ENCODE data around the gene TEX264.

TEX264 gene

DNA sequence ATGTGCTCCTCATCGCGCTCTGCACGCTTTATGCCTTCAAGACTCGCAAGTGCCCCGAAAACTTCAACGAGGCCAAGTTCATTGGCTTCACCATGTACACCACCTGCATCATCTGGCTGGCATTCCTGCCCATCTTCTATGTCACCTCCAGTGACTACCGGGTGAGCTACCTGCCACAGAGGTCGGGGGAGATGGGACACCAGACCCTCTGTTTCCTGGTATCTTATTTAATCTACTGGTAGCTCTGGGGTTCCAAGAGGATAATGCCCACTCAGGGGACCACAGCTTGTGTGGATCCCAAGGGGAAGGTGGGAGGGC, 44.9 kb downstream of the TEX264 start:
- ATAC-seq (ENCODE audit: insufficient read depth, low read depth) = no peak
- no peaks in the 10 kb centered on the region for H3K79me2 ChIP-seq (ENCODE audit: insufficient read depth, low read length)
- no peaks in the 10 kb centered on the region; the same call in 1 of the 2 replicates for H4K20me1 ChIP-seq (ENCODE audit: insufficient read depth, low read length)
- no peak for DNase-seq
- no peak overlapping the region for H3K4me3 ChIP-seq (ENCODE audit: low read depth in 1 of 2, low read length in 2 of 2)
- no peaks in the 10 kb centered on the region for H3K27me3 ChIP-seq (ENCODE audit: insufficient read depth, low read length, poor library complexity)
- H3K36me3 ChIP-seq (ENCODE audit: insufficient read depth, low read length) = no peaks in the 10 kb centered on the region
- no peak overlapping the region for H3K27ac ChIP-seq (ENCODE audit: low read length)
- no peak overlapping the region for H3K4me2 ChIP-seq (ENCODE audit: insufficient read depth, low read length)
- TF ChIP-seq, protein P1, sequence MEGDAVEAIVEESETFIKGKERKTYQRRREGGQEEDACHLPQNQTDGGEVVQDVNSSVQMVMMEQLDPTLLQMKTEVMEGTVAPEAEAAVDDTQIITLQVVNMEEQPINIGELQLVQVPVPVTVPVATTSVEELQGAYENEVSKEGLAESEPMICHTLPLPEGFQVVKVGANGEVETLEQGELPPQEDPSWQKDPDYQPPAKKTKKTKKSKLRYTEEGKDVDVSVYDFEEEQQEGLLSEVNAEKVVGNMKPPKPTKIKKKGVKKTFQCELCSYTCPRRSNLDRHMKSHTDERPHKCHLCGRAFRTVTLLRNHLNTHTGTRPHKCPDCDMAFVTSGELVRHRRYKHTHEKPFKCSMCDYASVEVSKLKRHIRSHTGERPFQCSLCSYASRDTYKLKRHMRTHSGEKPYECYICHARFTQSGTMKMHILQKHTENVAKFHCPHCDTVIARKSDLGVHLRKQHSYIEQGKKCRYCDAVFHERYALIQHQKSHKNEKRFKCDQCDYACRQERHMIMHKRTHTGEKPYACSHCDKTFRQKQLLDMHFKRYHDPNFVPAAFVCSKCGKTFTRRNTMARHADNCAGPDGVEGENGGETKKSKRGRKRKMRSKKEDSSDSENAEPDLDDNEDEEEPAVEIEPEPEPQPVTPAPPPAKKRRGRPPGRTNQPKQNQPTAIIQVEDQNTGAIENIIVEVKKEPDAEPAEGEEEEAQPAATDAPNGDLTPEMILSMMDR (IDR thresholded peaks at IDR 0.05; ENCODE audit: borderline replicate concordance, extremely low read depth, low read length, poor library complexity, severe bottlenecking) = no peak
- TF ChIP-seq EZH2 (IDR thresholded peaks at IDR 0.05; ENCODE audit: borderline replicate concordance, low read depth, low read length, severe bottlenecking) = no peak
- H3K9me3 ChIP-seq (ENCODE audit: insufficient read depth, low read length, severe bottlenecking) = no peaks in the 10 kb centered on the region
- H3K9ac ChIP-seq (ENCODE audit: low read depth, low read length) = no peak overlapping the region
- H3K4me1 ChIP-seq (ENCODE audit: insufficient read depth, low read length) = no peaks in the 10 kb centered on the region; the same call in 1 of the 2 replicates
- no peak overlapping the region for H2AFZ ChIP-seq (ENCODE audit: low read depth, low read length)

DNA sequence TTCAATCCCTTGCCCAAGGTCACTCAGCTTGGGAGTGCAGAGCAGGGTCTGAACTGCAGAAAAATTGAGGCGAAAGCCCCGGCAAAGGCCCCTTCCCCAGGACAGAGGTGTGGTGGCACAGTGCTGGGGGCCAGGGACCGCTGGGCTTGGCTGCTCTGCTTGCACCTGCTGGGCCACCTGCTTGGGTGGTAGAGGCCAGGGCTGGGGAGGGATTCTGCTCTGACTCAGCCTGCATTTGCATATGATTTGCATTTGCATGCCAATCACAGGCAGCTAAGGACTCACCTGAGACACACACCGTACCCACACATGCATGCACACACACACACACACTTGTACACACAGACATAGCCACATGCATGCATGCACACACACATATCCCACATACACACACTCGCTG, 45.8 kb downstream of the TEX264 start:
- Histone ChIP-seq H3K27me3 (ENCODE audit: insufficient read depth, low read length, poor library complexity) (no peaks in the 10 kb centered on the region), H3K4me1 (ENCODE audit: insufficient read depth, low read length) (peaks cover 5% of the 10 kb centered on the region; the same call in 1 of the 2 replicates), H3K9ac (ENCODE audit: low read depth, low read length) (no peak overlapping the region), H3K4me3 (ENCODE audit: low read depth in 1 of 2, low read length in 2 of 2) (no peak overlapping the region), H3K27ac (ENCODE audit: low read length) (no peak overlapping the region), H3K36me3 (ENCODE audit: insufficient read depth, low read length) (no peaks in the 10 kb centered on the region), H3K79me2 (ENCODE audit: insufficient read depth, low read length) (no peaks in the 10 kb centered on the region), H2AFZ (ENCODE audit: low read depth, low read length) (no peak overlapping the region), H3K9me3 (ENCODE audit: insufficient read depth, low read length, severe bottlenecking) (no peaks in the 10 kb centered on the region), H3K4me2 (ENCODE audit: insufficient read depth, low read length) (no peak overlapping the region), H4K20me1 (ENCODE audit: insufficient read depth, low read length) (no peaks in the 10 kb centered on the region; the same call in 1 of the 2 replicates)
- TF ChIP-seq EZH2 (IDR thresholded peaks at IDR 0.05; ENCODE audit: borderline replicate concordance, low read depth, low read length, severe bottlenecking) = no peak
- TF ChIP-seq, protein P1 (IDR thresholded peaks at IDR 0.05; ENCODE audit: borderline replicate concordance, extremely low read depth, low read length, poor library complexity, severe bottlenecking) = no peak
- DNase-seq (no peak), ATAC-seq (ENCODE audit: insufficient read depth, low read depth) (no peak)

DNA sequence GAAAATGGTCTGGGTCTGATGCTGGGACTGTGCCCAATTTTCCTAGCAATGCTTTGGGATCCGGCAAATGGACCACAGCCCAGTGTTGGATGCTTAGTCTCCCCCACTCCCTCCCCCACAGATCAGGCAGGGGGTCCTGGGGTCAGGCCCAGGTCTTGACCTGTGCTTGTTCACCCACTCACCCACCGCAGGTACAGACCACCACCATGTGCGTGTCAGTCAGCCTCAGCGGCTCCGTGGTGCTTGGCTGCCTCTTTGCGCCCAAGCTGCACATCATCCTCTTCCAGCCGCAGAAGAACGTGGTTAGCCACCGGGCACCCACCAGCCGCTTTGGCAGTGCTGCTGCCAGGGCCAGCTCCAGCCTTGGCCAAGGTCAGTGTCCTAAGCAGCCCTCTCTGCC, 46.4 kb downstream of the TEX264 start:
- H3K36me3 ChIP-seq (ENCODE audit: insufficient read depth, low read length) = no peaks in the 10 kb centered on the region
- no peaks in the 10 kb centered on the region for H3K9me3 ChIP-seq (ENCODE audit: insufficient read depth, low read length, severe bottlenecking)
- H3K4me2 ChIP-seq (ENCODE audit: insufficient read depth, low read length) = no peak overlapping the region
- H4K20me1 ChIP-seq (ENCODE audit: insufficient read depth, low read length) = no peaks in the 10 kb centered on the region; the same call in 1 of the 2 replicates
- H3K9ac ChIP-seq (ENCODE audit: low read depth, low read length) = no peak overlapping the region
- H3K79me2 ChIP-seq (ENCODE audit: insufficient read depth, low read length) = no peaks in the 10 kb centered on the region
- H3K4me1 ChIP-seq (ENCODE audit: insufficient read depth, low read length) = peaks cover 5% of the 10 kb centered on the region; the same call in 1 of the 2 replicates
- H3K4me3 ChIP-seq (ENCODE audit: low read depth in 1 of 2, low read length in 2 of 2) = no peak overlapping the region
- no peak overlapping the region for H2AFZ ChIP-seq (ENCODE audit: low read depth, low read length)
- TF ChIP-seq EZH2 (IDR thresholded peaks at IDR 0.05; ENCODE audit: borderline replicate concordance, low read depth, low read length, severe bottlenecking) = no peak
- H3K27ac ChIP-seq (ENCODE audit: low read length) = no peak overlapping the region
- H3K27me3 ChIP-seq (ENCODE audit: insufficient read depth, low read length, poor library complexity) = no peaks in the 10 kb centered on the region
- no peak for DNase-seq
- no peak for ATAC-seq (ENCODE audit: insufficient read depth, low read depth)

DNA sequence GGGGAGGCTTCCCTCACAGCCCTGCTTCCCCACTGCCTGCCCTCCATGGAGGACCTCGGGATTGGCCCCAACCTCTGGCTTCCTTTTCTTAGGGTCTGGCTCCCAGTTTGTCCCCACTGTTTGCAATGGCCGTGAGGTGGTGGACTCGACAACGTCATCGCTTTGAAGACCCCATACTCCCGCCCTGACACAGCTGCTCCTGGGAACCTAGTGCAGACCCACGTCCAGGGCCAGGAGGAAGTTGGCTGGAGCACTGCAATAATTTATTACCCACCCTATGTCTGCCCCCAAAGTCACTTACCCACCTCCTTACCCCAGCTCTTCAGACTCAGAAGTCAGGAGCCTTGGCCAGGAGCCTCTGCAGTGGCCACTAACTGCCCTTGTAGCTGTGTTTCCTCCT, 46.9 kb downstream of the TEX264 start:
- DNase-seq = no peak
- H3K36me3 ChIP-seq (ENCODE audit: insufficient read depth, low read length) = no peaks in the 10 kb centered on the region

More for the DNA sequence above, 46.9 kb downstream of the TEX264 start:
- Histone ChIP-seq H3K9ac (ENCODE audit: low read depth, low read length) (no peak overlapping the region), H3K27me3 (ENCODE audit: insufficient read depth, low read length, poor library complexity) (no peaks in the 10 kb centered on the region), H3K27ac (ENCODE audit: low read length) (no peak overlapping the region), H3K9me3 (ENCODE audit: insufficient read depth, low read length, severe bottlenecking) (no peaks in the 10 kb centered on the region), H3K4me3 (ENCODE audit: low read depth in 1 of 2, low read length in 2 of 2) (no peak overlapping the region), H3K79me2 (ENCODE audit: insufficient read depth, low read length) (no peaks in the 10 kb centered on the region), H2AFZ (ENCODE audit: low read depth, low read length) (no peak overlapping the region), H3K4me2 (ENCODE audit: insufficient read depth, low read length) (no peak overlapping the region), H3K4me1 (ENCODE audit: insufficient read depth, low read length) (peaks cover 5% of the 10 kb centered on the region; the same call in 1 of the 2 replicates), H4K20me1 (ENCODE audit: insufficient read depth, low read length) (no peaks in the 10 kb centered on the region)
- no peak for ATAC-seq (ENCODE audit: insufficient read depth, low read depth)
- TF ChIP-seq, protein P1 (IDR thresholded peaks at IDR 0.05; ENCODE audit: borderline replicate concordance, extremely low read depth, low read length, poor library complexity, severe bottlenecking) = no peak
- TF ChIP-seq EZH2 (IDR thresholded peaks at IDR 0.05; ENCODE audit: borderline replicate concordance, low read depth, low read length, severe bottlenecking) = no peak
